ENCODE results near the gene MATN1. TPM values are rescaled to one million over a fixed set of nuclear protein-coding genes. Genes with fewer than 3 reads are reported as not detected.

MATN1 gene
- polyA plus RNA-seq, 2 of the 4 experiments (the other 2 are of a cell fraction), result 0.05 to 0.17 TPM

GRCh38 chr1:30734580-30734979 is 11.2 kb upstream of the MATN1 start:
- CTCF ChIA-PET, result interaction anchor here (1.2 to 1.9 kb wide), 3 partner anchors 8 to 67 kb away, joined by 3 to 9 read pairs (median 3); no protein-coding TSS in a partner anchor
- POLR2A ChIA-PET, result no interaction called here
- Histone ChIP-seq H3K27ac (no peak overlapping the region), H3K4me3 (no peak overlapping the region), H3K9me3 (no peaks in the 10 kb centered on the region), H3K4me1 (no peaks in the 10 kb centered on the region), H3K4me2 (no peak overlapping the region)
- no peak for FAIRE-seq
- 79% methylated on average over 4 of the region's 4 CpGs for WGBS (ENCODE audit: missing lambda C conversion rate)
- DNase-seq (ENCODE audit: low read depth in 1 of 2, low spot score in 1 of 2), result no peak
- ATAC-seq, result no peak
- peak; percentile 43 for TF ChIP-seq ZFP36 (IDR thresholded peaks at IDR 0.05; ENCODE audit: borderline replicate concordance, partially characterized antibody)
- TF ChIP-seq HOXA7 (CRISPR knock-in tag; IDR thresholded peaks at IDR 0.05), result no peak
- TF ChIP-seq RAD21 (conservative IDR thresholded peaks at IDR 0.05 in 1 of 2, IDR thresholded peaks at IDR 0.05 in 1 of 2), result no peak
- TF ChIP-seq EHMT2 (IDR thresholded peaks at IDR 0.05; ENCODE audit: low read depth), result no peak
- TF ChIP-seq HEYL (CRISPR knock-in tag; IDR thresholded peaks at IDR 0.05), result no peak

- DNase-seq (ENCODE audit: low read depth in 1 of 2, low spot score in 1 of 2) (no peak), ATAC-seq (no peak), FAIRE-seq (no peak)
- TF ChIP-seq JUNB (IDR thresholded peaks at IDR 0.05) (no peak), SMC3 (IDR thresholded peaks at IDR 0.05) (no peak), TFCP2L1 (CRISPR knock-in tag; IDR thresholded peaks at IDR 0.05) (no peak), REST (IDR thresholded peaks at IDR 0.05) (no peak), MYC (IDR thresholded peaks at IDR 0.05; ENCODE audit: borderline replicate concordance, low read length) (no peak), BCL3 (IDR thresholded peaks at IDR 0.05) (no peak), CTCF (IDR thresholded peaks at IDR 0.05) (no peak)
- H3K9me3 ChIP-seq, result no peaks in the 10 kb centered on the region
- H3K4me3 ChIP-seq, result no peak overlapping the region
- no peaks in the 10 kb centered on the region for H3K4me1 ChIP-seq
- POLR2A ChIA-PET, result no interaction called here
- WGBS (ENCODE audit: missing lambda C conversion rate), result 61% methylated on average over 4 of the region's 4 CpGs
- H3K4me2 ChIP-seq, result no peak overlapping the region
- no peak overlapping the region for H3K27ac ChIP-seq
- CTCF ChIA-PET, result interaction anchor here (1.2 to 2.2 kb wide), 3 partner anchors 9 to 68 kb away, joined by 3 to 5 read pairs (median 3); no protein-coding TSS in a partner anchor
Measured at GRCh38 chr1:30734106-30734505, 10.7 kb upstream of the MATN1 start.

- H3K4me1 ChIP-seq, result no peaks in the 10 kb centered on the region
- ATAC-seq (no peak), DNase-seq (ENCODE audit: low read depth in 1 of 2, low spot score in 1 of 2) (no peak), FAIRE-seq (no peak)
- no peak overlapping the region for H3K4me3 ChIP-seq
- H3K27ac ChIP-seq, result no peak overlapping the region
- ChIA-PET POLR2A (no interaction called here), CTCF (interaction anchor here (1.0 to 2.2 kb wide), 6 partner anchors 9 to 179 kb away, joined by 3 to 7 read pairs (median 4); no protein-coding TSS in a partner anchor)
- WGBS (ENCODE audit: missing lambda C conversion rate), result 53% methylated on average over 5 of the region's 8 CpGs
- no peak overlapping the region for H3K4me2 ChIP-seq
- TF ChIP-seq FOXS1 (CRISPR knock-in tag; IDR thresholded peaks at IDR 0.05) (no peak), CTCF (IDR thresholded peaks at IDR 0.05) (no peak), HOXB13 (CRISPR knock-in tag; IDR thresholded peaks at IDR 0.05; ENCODE audit: low read depth) (no peak), NFE2L2 (conservative IDR thresholded peaks at IDR 0.05; ENCODE audit: low read length) (no peak), E2F6 (IDR thresholded peaks at IDR 0.05; ENCODE audit: borderline replicate concordance, low read depth) (no peak), FOSL2 (IDR thresholded peaks at IDR 0.05) (no peak), FOSL2 (CRISPR knock-in tag; IDR thresholded peaks at IDR 0.05) (no peak), ELK1 (IDR thresholded peaks at IDR 0.05; ENCODE audit: low read depth, low read length) (no peak), TP53 (CRISPR knock-in tag; IDR thresholded peaks at IDR 0.05) (no peak), POLR2A (IDR thresholded peaks at IDR 0.05; ENCODE audit: low read length) (no peak)
- no peaks in the 10 kb centered on the region for H3K9me3 ChIP-seq
Measured at GRCh38 chr1:30733493-30733892, 10.1 kb upstream of the MATN1 start.
